Cardiac septum (tissue), 1 donor: ENCODE results near the gene HP. TPM values are rescaled to one million over a fixed set of nuclear protein-coding genes. Genes with fewer than 3 reads are reported as not detected.
"Not testable (repeated sequence)": the region's sequence is repeated elsewhere in the genome, so short reads cannot be mapped to it uniquely, and the experiment has no call there.

Experiments
- DNase-seq: peaks from one replicate; pipeline ENCODE4 v3.0.0-alpha.2; 2020; ENCODE audit warnings: low spot score
- intact Hi-C: fragments of 100-400 bp; cut with DNase I; formaldehyde crosslinking; loops from one replicate; pipeline ENCODE4 v1.14.0; 2022
- long read RNA-seq: library from polyadenylated mRNA; unstranded; transcript quantifications from one replicate; pipeline ENCODE4 v2.0.0, GENCODE V29; 2021
- total RNA-seq: library from RNA; stranded (reverse); fragmentation: NEBNext Ultra II Directional; extraction: Animal tissue kit (Norgen Biotek cat#: 25700); gene quantifications from one replicate; pipeline ENCODE4 v1.2.1, GENCODE V29; 2021
- donor health status: DM: no; HTN: no; CAD: no.

HP gene
- 8.3 TPM for total RNA-seq
- long read RNA-seq, partial matches to known transcripts, result 0 of 2 reads
- long read RNA-seq, other reads (novel, unspliced or antisense), result 0 of 2 reads

GRCh38 chr16:72054254-72054847 is at the start of gene HP:
Gene HP (plus strand): TSS chr16:72054505. CDS start chr16:72054653, 148 bp downstream.
- DNase-seq, intact Hi-C loops: not testable (repeated sequence)

GRCh38 chr16:72008065-72008423 is 46.3 kb upstream of the HP start:
- intact Hi-C loops, result loop anchor here (2.0 kb wide), 1 partner anchor 87 kb away; no protein-coding TSS in a partner anchor
- not testable (repeated sequence) for DNase-seq

GRCh38 chr16:72008424-72009216 is 45.7 kb upstream of the HP start, which contains the start of gene DHODH:
Gene DHODH (plus strand): TSS chr16:72008744. CDS start chr16:72008765, 21 bp downstream.
- intact Hi-C loops, result loop anchor here (2.0 kb wide), 1 partner anchor 86 kb away; no protein-coding TSS in a partner anchor
- DNase-seq, result peak; percentile 99

GRCh38 chr16:72009779-72010178 is 44.5 kb upstream of the HP start:
- intact Hi-C loops, result loop anchor here (2.0 kb wide), 1 partner anchor 85 kb away; no protein-coding TSS in a partner anchor

GRCh38 chr16:72012607-72013006 is 41.7 kb upstream of the HP start:
- DNase-seq, result no peak
- intact Hi-C loops, result no loop called here

More at GRCh38 chr16:72009779-72010178, 44.5 kb upstream of the HP start:
- no peak for DNase-seq

GRCh38 chr16:72013389-72013788 is 40.9 kb upstream of the HP start:
- intact Hi-C loops, result no loop called here
- DNase-seq, result no peak

GRCh38 chr16:72013888-72014581 is 40.3 kb upstream of the HP start:
- intact Hi-C loops, result no loop called here
- no peak for DNase-seq

GRCh38 chr16:72014675-72015074 is 39.6 kb upstream of the HP start:
- intact Hi-C loops, result no loop called here
- no peak for DNase-seq

GRCh38 chr16:72015124-72015523 is 39.2 kb upstream of the HP start:
- intact Hi-C loops, result no loop called here

GRCh38 chr16:72018470-72018869 is 35.8 kb upstream of the HP start:
- no peak for DNase-seq
- intact Hi-C loops, result no loop called here

More at GRCh38 chr16:72015124-72015523, 39.2 kb upstream of the HP start:
- DNase-seq, result no peak

GRCh38 chr16:72021043-72021442 is 33.3 kb upstream of the HP start:
- DNase-seq, result no peak
- intact Hi-C loops, result no loop called here

- DNase-seq, result no peak
- intact Hi-C loops, result no loop called here
Measured at GRCh38 chr16:72022127-72022526, 32.2 kb upstream of the HP start.

- intact Hi-C loops, result no loop called here
- DNase-seq, result no peak
Measured at GRCh38 chr16:72023962-72024361, 30.3 kb upstream of the HP start.

GRCh38 chr16:72024862-72025382 is 29.4 kb upstream of the HP start:
- no peak for DNase-seq
- intact Hi-C loops, result no loop called here

GRCh38 chr16:72025404-72026114 is 28.7 kb upstream of the HP start:
- DNase-seq, result no peak
- intact Hi-C loops, result no loop called here

- intact Hi-C loops, result no loop called here
- DNase-seq, result no peak
Measured at GRCh38 chr16:72027669-72028378, 26.5 kb upstream of the HP start.

GRCh38 chr16:72029567-72030271 is 24.6 kb upstream of the HP start:
- no peak for DNase-seq
- intact Hi-C loops, result no loop called here

- intact Hi-C loops, result no loop called here
- DNase-seq, result no peak
Measured at GRCh38 chr16:72033437-72033836, 20.9 kb upstream of the HP start.
